HCT116 (cell line): Measurements from ENCODE around the gene ANKRD6. TPM values are rescaled to one million over a fixed set of nuclear protein-coding genes. Genes with fewer than 3 reads are reported as not detected.

Experiments used
- ATAC-seq: fragments of 200-7000 bp; cut with Tn5 transposase; 2 replicates; pipeline ENCODE4 v1.9.1; 2020; ENCODE audit warnings: mild to moderate bottlenecking, moderate library complexity
- BruUV-seq: library from RNA; stranded (reverse); fragments of 400-500 nt; replicated peaks from 2 replicates; lab custom pipeline; 2021; lab: Mats Ljungman, UMichigan
- CTCF ChIA-PET: fragments of 300-600 bp; sonication (Branson Sonifier 250); formaldehyde crosslinking; loops from one replicate; lab custom pipeline; 2021; ENCODE audit warnings: antibody characterized with exemption; lab: Charles Lee
- POLR2A ChIA-PET: fragments of 300-600, 350-600 bp; sonication (Branson Sonifier 250); formaldehyde crosslinking; loops from one replicate; lab custom pipeline; 2021; ENCODE audit warnings: antibody characterized with exemption; lab: Charles Lee
- RAD21 ChIA-PET, 2 experiments: fragments of 300-600 bp; sonication (Branson Sonifier 250); formaldehyde crosslinking; loops; one replicate each; lab custom pipeline; 2023; ENCODE audit warnings: low total read pairs in 2 of 2; ENCODE audit not compliant: uncharacterized antibody in 2 of 2, unreplicated experiment in 2 of 2, low non-redundant PET in 1 of 2; lab: Charles Lee
- DNase-seq: peaks from one replicate; pipeline ENCODE4 v3.0.0-alpha.2; 2010; ENCODE audit warnings: low read depth, low spot score
- H2AFZ ChIP-seq: fragments of 200-600 bp; shearing (Covaris generic), sonication (generic); 2 replicates; pipeline ENCODE4 v1.6.1; 2017; ENCODE audit warnings: low read depth, mixed run types, mixed read lengths, antibody characterized with exemption, low read length; ENCODE audit not compliant: poor library complexity, severe bottlenecking
- H3K27ac ChIP-seq: 2 replicates; pipeline ENCODE4 v1.5.1; 2012; ENCODE audit warnings: low read depth, low read length
- H3K27me3 ChIP-seq: fragments of 200-600 bp; sonication (generic); 2 replicates; pipeline ENCODE4 v1.6.1; 2016; ENCODE audit warnings: mixed run types, low read length, mixed read lengths; ENCODE audit not compliant: insufficient read depth
- H3K36me3 ChIP-seq, 2 experiments: fragments of 200-500 bp in 1 of 2; fragments of 200-600 bp in 1 of 2; sonication (Bioruptor generic) in 1 of 2; sonication (generic) in 1 of 2; 2 replicates each; pipeline versions ENCODE4 v1.5.1 to v1.6.1; 2014 to 2016; ENCODE audit warnings: low read length in 2 of 2, inconsistent platforms in 1 of 2, mixed read lengths in 1 of 2, mixed run types in 1 of 2; ENCODE audit not compliant: insufficient read depth in 2 of 2, control insufficient read depth in 1 of 2
- H3K4me1 ChIP-seq, 2 experiments: fragments of 200-600 bp in 1 of 2; sonication (generic) in 1 of 2; 2 replicates each; pipeline versions ENCODE4 v1.5.1 to v1.6.1; 2012 to 2017; ENCODE audit warnings: low read length in 2 of 2, inconsistent platforms in 1 of 2, mild to moderate bottlenecking in 1 of 2, mixed read lengths in 1 of 2, mixed run types in 1 of 2, moderate library complexity in 1 of 2; ENCODE audit not compliant: insufficient read depth in 2 of 2, control insufficient read depth in 1 of 2
- H3K4me2 ChIP-seq: fragments of 200-600 bp; sonication (generic); 2 replicates; pipeline ENCODE4 v1.6.1; 2017; ENCODE audit warnings: mixed run types, low read length, mixed read lengths
- H3K4me3 ChIP-seq, 2 experiments: fragments of 200-600 bp in 1 of 2; sonication (generic) in 1 of 2; replicated peaks in 1 of 2; 2 replicates each; pipeline ENCODE4 v1.5.1; 2011 to 2016; ENCODE audit warnings: low read length in 2 of 2, control low read depth in 1 of 2, low read depth in 1 of 2, mild to moderate bottlenecking in 1 of 2, mixed read lengths in 1 of 2, mixed run types in 1 of 2
- H3K79me2 ChIP-seq: fragments of 200-600 bp; sonication (generic); 2 replicates; pipeline ENCODE4 v1.6.1; 2017; ENCODE audit warnings: mild to moderate bottlenecking, mixed run types, low read length, moderate library complexity, mixed read lengths; ENCODE audit not compliant: insufficient read depth
- H3K9ac ChIP-seq: fragments of 200-600 bp; sonication (generic); 2 replicates; pipeline ENCODE4 v1.6.1; 2016; ENCODE audit warnings: low read length, mixed read lengths
- H3K9me2 ChIP-seq: fragments of 200-600 bp; sonication (generic), shearing (Covaris generic); 2 replicates; pipeline ENCODE4 v1.6.1; 2017; ENCODE audit warnings: mixed run types, mild to moderate bottlenecking, moderate library complexity; ENCODE audit not compliant: insufficient read depth
- H3K9me3 ChIP-seq, 2 experiments: fragments of 200-500 bp in 1 of 2; fragments of 200-600 bp in 1 of 2; sonication (Bioruptor generic) in 1 of 2; sonication (generic) in 1 of 2; 2 replicates each; pipeline ENCODE4 v1.6.1; 2014 to 2017; ENCODE audit warnings: low read length in 2 of 2, mixed read lengths in 2 of 2, inconsistent platforms in 1 of 2, low read depth in 1 of 2, mild to moderate bottlenecking in 1 of 2, mixed run types in 1 of 2, moderate library complexity in 1 of 2; ENCODE audit not compliant: control insufficient read depth in 1 of 2, insufficient read depth in 1 of 2
- H4K20me1 ChIP-seq: fragments of 200-600 bp; sonication (generic), shearing (Covaris generic); 2 replicates; pipeline ENCODE4 v1.6.1; 2017; ENCODE audit warnings: mixed run types, mild to moderate bottlenecking, moderate library complexity; ENCODE audit not compliant: insufficient read depth
- ELF1 ChIP-seq: IDR thresholded peaks from 2 replicates; pipeline ENCODE4 v1.6.1; 2012; ENCODE audit warnings: low read depth, borderline replicate concordance
- EZH2 ChIP-seq: fragments of 200-600 bp; sonication (generic); IDR thresholded peaks from 2 replicates; pipeline ENCODE4 v1.6.1; 2017; ENCODE audit warnings: antibody characterized with exemption, mixed run types
- EZH2phosphoT487 ChIP-seq: fragments of 200-600 bp; IDR thresholded peaks from 2 replicates; pipeline ENCODE4 v1.6.1; 2018; ENCODE audit warnings: antibody characterized with exemption, borderline replicate concordance
- JUND ChIP-seq: IDR thresholded peaks from 2 replicates; pipeline ENCODE4 v1.6.1; 2012
- POLR2A ChIP-seq: IDR thresholded peaks from 2 replicates; pipeline ENCODE4 v1.7.0; 2011; ENCODE audit warnings: borderline replicate concordance; ENCODE audit not compliant: insufficient read depth, insufficient read length; ENCODE audit errors: extremely low read depth
- POLR2AphosphoS5 ChIP-seq: IDR thresholded peaks from 2 replicates; pipeline ENCODE4 v1.6.1; 2011; ENCODE audit warnings: mild to moderate bottlenecking, low read depth, low read length, moderate library complexity
- ZNF274 ChIP-seq: fragments of 200-500 bp; sonication (Bioruptor generic); IDR thresholded peaks from 2 replicates; pipeline ENCODE4 v1.6.1; 2014; ENCODE audit warnings: mild to moderate bottlenecking, low read depth, low read length, inconsistent platforms
- intact Hi-C: fragments of 100-400 bp; cut with micrococcal nuclease; formaldehyde crosslinking; loops from 2 replicates; pipeline ENCODE4 v1.10.0; 2022
- total RNA-seq: library from RNA; stranded (reverse); gene quantifications from one replicate; pipeline ENCODE4 v1.2.1, GENCODE V29; 2021; ENCODE audit not compliant: unreplicated experiment
- TF ChIP-seq, protein P1 (sequence below): IDR thresholded peaks from 2 replicates; pipeline ENCODE4 v1.6.1; 2012
- TF ChIP-seq, protein P2 (sequence below), 3 experiments: fragments of 200-600 bp in 1 of 3; sonication (generic) in 1 of 3; IDR thresholded peaks in 2 of 3; conservative IDR thresholded peaks in 1 of 3; 2 replicates each; pipeline ENCODE4 v1.5.1; 2012 to 2017; ENCODE audit warnings: low read depth in 2 of 3, low read length in 2 of 3, antibody characterized with exemption in 1 of 3, borderline replicate concordance in 1 of 3, control low read depth in 1 of 3, mild to moderate bottlenecking in 1 of 3, mixed read lengths in 1 of 3, mixed run types in 1 of 3, moderate library complexity in 1 of 3; ENCODE audit not compliant: insufficient read depth in 1 of 3

ANKRD6 gene
- total RNA-seq, 1 experiment from 2014 or later: 9.9 TPM

- RAD21 ChIA-PET: no interaction called here
- no peak for TF ChIP-seq POLR2A
- H3K79me2 ChIP-seq: no peaks in the 10 kb centered on the region
- H3K4me1 ChIP-seq: peaks cover 10 to 20% of the 10 kb centered on the region in 2 experiments; a peak in 3 of 4 replicates
- H4K20me1 ChIP-seq: no peaks in the 10 kb centered on the region
- POLR2A ChIA-PET: no interaction called here
- DNase-seq: no peak
- no peaks in the 10 kb centered on the region for H3K9me2 ChIP-seq
- H3K36me3 ChIP-seq: no peaks in the 10 kb centered on the region
- H3K27ac ChIP-seq: no peak overlapping the region
- H3K9me3 ChIP-seq: no peaks in the 10 kb centered on the region
- CTCF ChIA-PET: no interaction called here
- intact Hi-C loops: no loop called here
- no TSS peak for BruUV-seq
- H2AFZ ChIP-seq: no peak overlapping the region
- no peak overlapping the region for H3K9ac ChIP-seq
- no peak overlapping the region for H3K4me2 ChIP-seq
- H3K27me3 ChIP-seq: no peaks in the 10 kb centered on the region
- ATAC-seq: no peak
- H3K4me3 ChIP-seq: no peak overlapping the region
These were observed 18.7 kb upstream of the ANKRD6 start for GRCh38 chr6:89414215-89414614.

GRCh38 chr6:89415185-89415584, 17.8 kb upstream of the ANKRD6 start:
- no peak for DNase-seq
- Histone ChIP-seq H3K36me3 (no peaks in the 10 kb centered on the region), H2AFZ (no peak overlapping the region), H3K79me2 (no peaks in the 10 kb centered on the region), H3K4me1 (peaks cover 10 to 20% of the 10 kb centered on the region in 2 experiments; a peak in 3 of 4 replicates), H4K20me1 (no peaks in the 10 kb centered on the region), H3K4me2 (no peak overlapping the region), H3K9ac (no peak overlapping the region), H3K9me3 (no peaks in the 10 kb centered on the region), H3K27ac (no peak overlapping the region), H3K27me3 (no peaks in the 10 kb centered on the region), H3K9me2 (no peaks in the 10 kb centered on the region), H3K4me3 (no peak overlapping the region)
- RAD21 ChIA-PET: no interaction called here
- CTCF ChIA-PET: no interaction called here
- ATAC-seq: no peak
- intact Hi-C loops: no loop called here
- POLR2A ChIA-PET: no interaction called here
- BruUV-seq: no TSS peak
- no peak for TF ChIP-seq ZNF274

DNA sequence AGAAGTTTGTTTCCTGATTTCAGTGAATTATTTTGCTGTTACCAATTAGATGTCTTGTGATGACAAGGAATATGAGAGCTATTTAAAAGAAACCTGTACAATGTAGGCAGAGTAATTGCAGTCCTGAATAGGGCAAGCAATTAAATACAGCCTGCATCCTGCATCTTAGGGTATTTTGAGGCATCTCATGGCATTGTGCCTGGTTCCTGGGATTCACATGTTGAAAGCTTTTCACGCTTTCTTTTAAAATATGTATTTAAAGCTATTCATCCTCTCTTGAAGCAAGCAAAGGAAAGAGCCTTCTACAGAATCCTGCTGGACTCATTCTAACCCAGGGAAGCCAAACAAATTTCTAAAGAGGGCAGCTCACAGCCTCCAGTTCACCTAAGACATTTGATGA, 16.2 kb upstream of the ANKRD6 start:
- Histone ChIP-seq H3K4me1 (peaks cover 10 to 13% of the 10 kb centered on the region in 2 experiments; a peak in 3 of 4 replicates), H3K4me2 (no peak overlapping the region), H3K4me3 (no peak overlapping the region), H4K20me1 (no peaks in the 10 kb centered on the region), H3K79me2 (no peaks in the 10 kb centered on the region), H2AFZ (no peak overlapping the region), H3K27me3 (no peaks in the 10 kb centered on the region), H3K36me3 (no peaks in the 10 kb centered on the region), H3K27ac (no peak overlapping the region), H3K9me3 (no peaks in the 10 kb centered on the region), H3K9me2 (no peaks in the 10 kb centered on the region), H3K9ac (no peak overlapping the region)
- ATAC-seq: no peak
- intact Hi-C loops: no loop called here
- no TSS peak for BruUV-seq
- RAD21 ChIA-PET: no interaction called here
- POLR2A ChIA-PET: no interaction called here
- CTCF ChIA-PET: no interaction called here
- no peak for DNase-seq
- TF ChIP-seq, protein P1, sequence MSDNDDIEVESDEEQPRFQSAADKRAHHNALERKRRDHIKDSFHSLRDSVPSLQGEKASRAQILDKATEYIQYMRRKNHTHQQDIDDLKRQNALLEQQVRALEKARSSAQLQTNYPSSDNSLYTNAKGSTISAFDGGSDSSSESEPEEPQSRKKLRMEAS: no peak
- no peak for TF ChIP-seq POLR2AphosphoS5
- TF ChIP-seq, protein P2, sequence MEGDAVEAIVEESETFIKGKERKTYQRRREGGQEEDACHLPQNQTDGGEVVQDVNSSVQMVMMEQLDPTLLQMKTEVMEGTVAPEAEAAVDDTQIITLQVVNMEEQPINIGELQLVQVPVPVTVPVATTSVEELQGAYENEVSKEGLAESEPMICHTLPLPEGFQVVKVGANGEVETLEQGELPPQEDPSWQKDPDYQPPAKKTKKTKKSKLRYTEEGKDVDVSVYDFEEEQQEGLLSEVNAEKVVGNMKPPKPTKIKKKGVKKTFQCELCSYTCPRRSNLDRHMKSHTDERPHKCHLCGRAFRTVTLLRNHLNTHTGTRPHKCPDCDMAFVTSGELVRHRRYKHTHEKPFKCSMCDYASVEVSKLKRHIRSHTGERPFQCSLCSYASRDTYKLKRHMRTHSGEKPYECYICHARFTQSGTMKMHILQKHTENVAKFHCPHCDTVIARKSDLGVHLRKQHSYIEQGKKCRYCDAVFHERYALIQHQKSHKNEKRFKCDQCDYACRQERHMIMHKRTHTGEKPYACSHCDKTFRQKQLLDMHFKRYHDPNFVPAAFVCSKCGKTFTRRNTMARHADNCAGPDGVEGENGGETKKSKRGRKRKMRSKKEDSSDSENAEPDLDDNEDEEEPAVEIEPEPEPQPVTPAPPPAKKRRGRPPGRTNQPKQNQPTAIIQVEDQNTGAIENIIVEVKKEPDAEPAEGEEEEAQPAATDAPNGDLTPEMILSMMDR (IDR thresholded peaks at IDR 0.05 in 2 of 3, conservative IDR thresholded peaks at IDR 0.05 in 1 of 3; ENCODE audit: borderline replicate concordance in 1 of 3, insufficient read depth in 1 of 3, low read depth in 2 of 3, low read length in 2 of 3): no peak
- no peak for TF ChIP-seq ELF1
- no peak for TF ChIP-seq EZH2
- no peak for TF ChIP-seq EZH2phosphoT487
- no peak for TF ChIP-seq JUND
- TF ChIP-seq ZNF274: no peak
